Thoracic aorta (tissue), 2 donors: Measurements from ENCODE around the gene PIK3R4. TPM values are rescaled to one million over a fixed set of nuclear protein-coding genes. Genes with fewer than 3 reads are reported as not detected.

ENCODE experiments used
- ATAC-seq: fragments of 150-250 bp; one replicate; pipeline ENCODE4 v1.8.0; 2017; ENCODE audit warnings: low read depth; ENCODE audit not compliant: insufficient number of reproducible peaks, low FRiP score
- DNase-seq: peaks from one replicate; pipeline ENCODE4 v3.0.0-alpha.2; 2020; ENCODE audit warnings: low spot score
- H3K27ac ChIP-seq, 2 donors: fragments of 200-600 bp; sonication (generic); 1 replicate in 1 of 2; 2 replicates in 1 of 2; pipeline ENCODE4 v1.5.1; 2016; ENCODE audit warnings: mild to moderate bottlenecking in 2 of 2, moderate library complexity in 2 of 2
- H3K27me3 ChIP-seq: fragments of 200-600 bp; sonication (generic); replicated peaks from 2 replicates; pipeline ENCODE4 v1.6.0; 2016; ENCODE audit warnings: mild to moderate bottlenecking; ENCODE audit not compliant: insufficient read depth
- H3K36me3 ChIP-seq: fragments of 200-600 bp; sonication (generic); one replicate; pipeline ENCODE4 v1.5.1; 2016
- H3K4me1 ChIP-seq, 2 donors: fragments of 200-600 bp; sonication (generic); 1 replicate in 1 of 2; 2 replicates in 1 of 2; pipeline versions ENCODE4 v1.5.1 to v1.6.0; 2016; ENCODE audit warnings: low read depth in 2 of 2, mild to moderate bottlenecking in 1 of 2; ENCODE audit not compliant: control insufficient read depth in 1 of 2
- H3K4me3 ChIP-seq: fragments of 200-600 bp; sonication (generic); 2 replicates; pipeline ENCODE4 v1.5.1; 2016; ENCODE audit warnings: mild to moderate bottlenecking
- H3K9me3 ChIP-seq: fragments of 200-600 bp; sonication (generic); 2 replicates; pipeline ENCODE4 v1.5.1; 2016
- CTCF ChIP-seq: fragments of 200-600 bp; sonication (generic); IDR thresholded peaks from one replicate; pipeline ENCODE4 v1.5.1; 2019; ENCODE audit warnings: antibody characterized with exemption
- total RNA-seq, 2 donors: library from RNA; depleted of rRNA; stranded (reverse); fragments of >200 nt; gene quantifications; one replicate each; pipeline versions ENCODE4 v1.1.0 to v1.2.3, GENCODE V29; 2016

PIK3R4 gene
- total RNA-seq, 2 donors from 2014 or later, result 28.4 to 53.5 TPM

- no peak for TF ChIP-seq CTCF
- no peak for ATAC-seq
- H3K27ac ChIP-seq, result no peak overlapping the region
- no peak for DNase-seq
- H3K4me3 ChIP-seq, result no peak overlapping the region
- H3K9me3 ChIP-seq, result no peaks in the 10 kb centered on the region
- H3K36me3 ChIP-seq, result no peaks in the 10 kb centered on the region
- no peaks in the 10 kb centered on the region for H3K27me3 ChIP-seq
- H3K4me1 ChIP-seq, result no peaks in the 10 kb centered on the region
Observed at GRCh38 chr3:130693314-130693713, 53.3 kb downstream of the PIK3R4 start.

- Histone ChIP-seq H3K27me3 (no peaks in the 10 kb centered on the region), H3K27ac (no peak overlapping the region), H3K9me3 (no peaks in the 10 kb centered on the region), H3K4me1 (no peaks in the 10 kb centered on the region), H3K36me3 (no peaks in the 10 kb centered on the region), H3K4me3 (no peak overlapping the region)
- ATAC-seq (no peak), DNase-seq (no peak)
- TF ChIP-seq CTCF, result no peak
Observed at GRCh38 chr3:130692455-130692854, 54.2 kb downstream of the PIK3R4 start.

GRCh38 chr3:130688697-130689470, 57.7 kb downstream of the PIK3R4 start:
- no peak for TF ChIP-seq CTCF
- no peak overlapping the region for H3K27ac ChIP-seq
- ATAC-seq (no peak), DNase-seq (no peak)
- no peaks in the 10 kb centered on the region for H3K27me3 ChIP-seq
- H3K4me3 ChIP-seq, result no peak overlapping the region
- H3K9me3 ChIP-seq, result no peaks in the 10 kb centered on the region
- H3K4me1 ChIP-seq, result no peaks in the 10 kb centered on the region
- peaks cover 5% of the 10 kb centered on the region for H3K36me3 ChIP-seq

GRCh38 chr3:130688015-130688688, 58.5 kb downstream of the PIK3R4 start:
- H3K4me3 ChIP-seq, result no peak overlapping the region
- H3K27me3 ChIP-seq, result no peaks in the 10 kb centered on the region
- no peaks in the 10 kb centered on the region for H3K4me1 ChIP-seq
- ATAC-seq (no peak), DNase-seq (no peak)
- TF ChIP-seq CTCF, result no peak
- no peak overlapping the region for H3K27ac ChIP-seq
- no peaks in the 10 kb centered on the region for H3K9me3 ChIP-seq
- H3K36me3 ChIP-seq, result peaks cover 12% of the 10 kb centered on the region

DNA sequence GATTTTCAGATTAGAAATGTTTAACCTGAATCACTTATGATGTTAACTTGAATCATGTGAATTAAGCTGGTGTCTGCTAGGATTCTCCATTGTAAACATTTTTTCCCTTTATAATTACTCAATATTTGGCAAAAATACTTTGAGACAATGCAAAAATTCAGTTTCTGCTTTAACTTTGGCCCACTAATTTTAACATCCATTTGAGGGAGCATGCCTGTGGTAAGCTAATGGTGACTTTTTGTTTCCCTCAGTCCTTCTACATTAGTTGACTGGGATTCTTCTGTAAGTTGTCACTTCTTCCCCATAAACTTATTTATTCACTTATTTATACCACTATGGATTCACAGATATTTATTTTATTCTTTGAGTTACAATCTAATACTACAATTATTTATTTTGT, 59.3 kb downstream of the PIK3R4 start:
- no peak for TF ChIP-seq CTCF
- H3K4me3 ChIP-seq, result no peak overlapping the region
- no peaks in the 10 kb centered on the region for H3K9me3 ChIP-seq
- DNase-seq (no peak), ATAC-seq (no peak)
- H3K27ac ChIP-seq, result no peak overlapping the region
- H3K36me3 ChIP-seq, result peaks cover 20% of the 10 kb centered on the region
- H3K4me1 ChIP-seq, result no peaks in the 10 kb centered on the region
- H3K27me3 ChIP-seq, result no peaks in the 10 kb centered on the region
